ENCODE measurements around the gene GPD1L.
"Not testable (repeated sequence)": the region's sequence is repeated elsewhere in the genome, so short reads cannot be mapped to it uniquely, and the experiment has no call there.

The GPD1L gene

GRCh38 chr3:32106132-32106928, at the start of gene GPD1L:
TSS of gene GPD1L (plus strand) at chr3:32106620. CDS start at chr3:32106712, 92 bp downstream.
- peak; percentile 83 to 94 (median 90) for DNase-seq (ENCODE audit: low read depth in 3 of 3)

- DNase-seq (ENCODE audit: low read depth in 3 of 3): not testable (repeated sequence)
Measured at GRCh38 chr3:32058465-32058864, 48.0 kb upstream of the GPD1L start.

GRCh38 chr3:32062950-32063582, 43.4 kb upstream of the GPD1L start:
- DNase-seq (ENCODE audit: low read depth in 3 of 3): no peak

GRCh38 chr3:32066686-32067085, 39.7 kb upstream of the GPD1L start:
- DNase-seq (ENCODE audit: low read depth in 3 of 3): no peak

- DNase-seq (ENCODE audit: low read depth in 3 of 3): not testable (repeated sequence)
Measured at GRCh38 chr3:32074194-32074593, 32.2 kb upstream of the GPD1L start.

- DNase-seq (ENCODE audit: low read depth in 3 of 3): no peak
Measured at GRCh38 chr3:32076566-32076965, 29.9 kb upstream of the GPD1L start.

- no peak for DNase-seq (ENCODE audit: low read depth in 3 of 3)
Measured at GRCh38 chr3:32077260-32078084, 28.9 kb upstream of the GPD1L start.

- no peak for DNase-seq (ENCODE audit: low read depth in 3 of 3)
Measured at GRCh38 chr3:32078085-32078634, 28.3 kb upstream of the GPD1L start.

GRCh38 chr3:32078864-32079263, 27.6 kb upstream of the GPD1L start:
- DNase-seq (ENCODE audit: low read depth in 3 of 3): no peak

- no peak for DNase-seq (ENCODE audit: low read depth in 3 of 3)
Measured at GRCh38 chr3:32082721-32083120, 23.7 kb upstream of the GPD1L start.

GRCh38 chr3:32083702-32084270, 22.6 kb upstream of the GPD1L start:
- DNase-seq (ENCODE audit: low read depth in 3 of 3): no peak

GRCh38 chr3:32084870-32085269, 21.6 kb upstream of the GPD1L start:
- DNase-seq (ENCODE audit: low read depth in 3 of 3): no peak

- DNase-seq (ENCODE audit: low read depth in 3 of 3): no peak
Measured at GRCh38 chr3:32086464-32086863, 20.0 kb upstream of the GPD1L start.

GRCh38 chr3:32089476-32089875, 16.9 kb upstream of the GPD1L start:
- DNase-seq (ENCODE audit: low read depth in 3 of 3): no peak

- no peak for DNase-seq (ENCODE audit: low read depth in 3 of 3)
Measured at GRCh38 chr3:32093204-32093603, 13.2 kb upstream of the GPD1L start.

GRCh38 chr3:32095431-32095830, 11.0 kb upstream of the GPD1L start:
- no peak for DNase-seq (ENCODE audit: low read depth in 3 of 3)

- no peak for DNase-seq (ENCODE audit: low read depth in 3 of 3)
Measured at GRCh38 chr3:32097768-32098167, 8.7 kb upstream of the GPD1L start.

- DNase-seq (ENCODE audit: low read depth in 3 of 3): no peak
Measured at GRCh38 chr3:32098528-32098927, 7.9 kb upstream of the GPD1L start.

- DNase-seq (ENCODE audit: low read depth in 3 of 3): no peak
Measured at GRCh38 chr3:32100465-32100864, 6.0 kb upstream of the GPD1L start.

GRCh38 chr3:32102289-32102688, 4.1 kb upstream of the GPD1L start:
- DNase-seq (ENCODE audit: low read depth in 3 of 3): no peak

- DNase-seq (ENCODE audit: low read depth in 3 of 3): no peak
Measured at GRCh38 chr3:32104492-32104891, 1.9 kb upstream of the GPD1L start.

Measured in stimulated activated CD4-positive, alpha-beta T cell treated with anti-CD3 and anti-CD28 coated beads, TNF-alpha, amount 100 ng/mL, for 24 hours (primary cell).